Mesenchymal stem cell (in vitro differentiated cells and primary cell): ENCODE measurements around the gene KCNE4.
A peak's percentile ranks its signal among the peaks of the same experiment; 100 is the strongest.

ENCODE experiments used
- DNase-seq: peaks from one replicate; pipeline ENCODE4 v3.0.0-alpha.2; 2013
- H2AFZ ChIP-seq: one replicate; pipeline ENCODE4 v1.6.1; 2013; ENCODE audit warnings: low read depth, mild to moderate bottlenecking, control low read depth, inconsistent platforms, low read length, moderate library complexity
- H2AK5ac ChIP-seq: 2 replicates; pipeline ENCODE4 v1.6.1; 2013; ENCODE audit warnings: low read length, moderate library complexity, mild to moderate bottlenecking, inconsistent platforms; ENCODE audit not compliant: severe bottlenecking
- H2BK120ac ChIP-seq: one replicate; pipeline ENCODE4 v1.6.1; 2013; ENCODE audit warnings: low read depth, mild to moderate bottlenecking, inconsistent platforms, low read length, moderate library complexity
- H2BK12ac ChIP-seq, 2 experiments: one replicate each; pipeline ENCODE4 v1.6.1; 2013; ENCODE audit warnings: inconsistent platforms in 2 of 2, low read length in 2 of 2, mild to moderate bottlenecking in 2 of 2, moderate library complexity in 2 of 2, control low read depth in 1 of 2
- H2BK15ac ChIP-seq: one replicate; pipeline ENCODE4 v1.6.1; 2013; ENCODE audit warnings: mild to moderate bottlenecking, low read depth, inconsistent platforms; ENCODE audit not compliant: poor library complexity, severe bottlenecking
- H2BK5ac ChIP-seq: 2 replicates; pipeline ENCODE4 v1.6.1; 2013; ENCODE audit warnings: low read depth, mild to moderate bottlenecking, low read length, control low read depth, inconsistent platforms; ENCODE audit not compliant: poor library complexity, severe bottlenecking
- H3K14ac ChIP-seq, 2 experiments: one replicate each; pipeline ENCODE4 v1.6.1; 2013; ENCODE audit warnings: inconsistent platforms in 2 of 2, low read length in 2 of 2, control low read depth in 1 of 2, mild to moderate bottlenecking in 1 of 2, moderate library complexity in 1 of 2
- H3K18ac ChIP-seq, 2 experiments: one replicate each; pipeline ENCODE4 v1.6.1; 2013; ENCODE audit warnings: inconsistent platforms in 2 of 2, low read length in 2 of 2, control low read depth in 1 of 2, low read depth in 1 of 2, mild to moderate bottlenecking in 1 of 2
- H3K23ac ChIP-seq, 2 experiments: one replicate each; pipeline ENCODE4 v1.6.1; 2013; ENCODE audit warnings: inconsistent platforms in 2 of 2, low read length in 2 of 2, mild to moderate bottlenecking in 2 of 2, moderate library complexity in 2 of 2, control low read depth in 1 of 2
- H3K27ac ChIP-seq: 2 replicates; pipeline ENCODE4 v1.5.1; 2013; ENCODE audit warnings: mild to moderate bottlenecking, moderate library complexity, low read length, control low read depth, inconsistent platforms; ENCODE audit not compliant: poor library complexity, severe bottlenecking
- H3K27me3 ChIP-seq, 2 experiments: 2 replicates each; pipeline versions ENCODE4 v1.6.1 to v1.7.0; 2013; ENCODE audit warnings: low read length in 2 of 2, mild to moderate bottlenecking in 2 of 2, moderate library complexity in 2 of 2, control low read depth in 1 of 2, inconsistent platforms in 1 of 2; ENCODE audit not compliant: control insufficient read depth in 1 of 2, insufficient read depth in 1 of 2
- H3K36me3 ChIP-seq, 2 experiments: 2 replicates each; pipeline versions ENCODE4 v1.6.1 to v1.7.0; 2013; ENCODE audit warnings: low read length in 2 of 2, control low read depth in 1 of 2, inconsistent platforms in 1 of 2, low read depth in 1 of 2, mild to moderate bottlenecking in 1 of 2; ENCODE audit not compliant: insufficient read depth in 2 of 2, control insufficient read depth in 1 of 2
- H3K4ac ChIP-seq, 2 experiments: one replicate each; pipeline ENCODE4 v1.6.1; 2013; ENCODE audit warnings: inconsistent platforms in 2 of 2, low read length in 2 of 2, mild to moderate bottlenecking in 2 of 2, moderate library complexity in 2 of 2, control low read depth in 1 of 2, low read depth in 1 of 2
- H3K4me1 ChIP-seq: 2 replicates; pipeline ENCODE4 v1.6.1; 2013; ENCODE audit warnings: low read depth, low read length, control low read depth; ENCODE audit not compliant: control insufficient read depth, insufficient read depth
- H3K4me2 ChIP-seq: 2 replicates; pipeline ENCODE4 v1.6.1; 2013; ENCODE audit warnings: low read length, mild to moderate bottlenecking, inconsistent platforms; ENCODE audit not compliant: poor library complexity, severe bottlenecking
- H3K4me3 ChIP-seq, 2 experiments: 2 replicates each; pipeline versions ENCODE4 v1.5.1 to v1.7.0; 2013; ENCODE audit warnings: low read length in 2 of 2, mild to moderate bottlenecking in 2 of 2, control low read depth in 1 of 2, low read depth in 1 of 2; ENCODE audit not compliant: insufficient read depth in 1 of 2
- H3K79me1 ChIP-seq: replicated peaks from 2 replicates; pipeline ENCODE4 v1.6.1; 2013; ENCODE audit warnings: mild to moderate bottlenecking, control low read depth, low read length, inconsistent platforms; ENCODE audit not compliant: poor library complexity, severe bottlenecking
- H3K9ac ChIP-seq: 2 replicates; pipeline ENCODE4 v1.7.0; 2013; ENCODE audit warnings: mild to moderate bottlenecking, low read length, moderate library complexity
- H3K9me3 ChIP-seq: 2 replicates; pipeline ENCODE4 v1.7.0; 2013; ENCODE audit warnings: mild to moderate bottlenecking, low read length; ENCODE audit not compliant: control insufficient read depth
- H4K8ac ChIP-seq: one replicate; pipeline ENCODE4 v1.6.1; 2013; ENCODE audit warnings: inconsistent platforms, mild to moderate bottlenecking, low read length, moderate library complexity
- H4K91ac ChIP-seq: one replicate; pipeline ENCODE4 v1.6.1; 2013; ENCODE audit warnings: mild to moderate bottlenecking, low read length, inconsistent platforms
- WGBS: methylation state at CpG from one replicate; pipeline ENCODE4 v1.1.7; 2013; ENCODE audit warnings: mixed read lengths; 5-methylcytosine and 5-hydroxymethylcytosine counted together

KCNE4 gene

DNA sequence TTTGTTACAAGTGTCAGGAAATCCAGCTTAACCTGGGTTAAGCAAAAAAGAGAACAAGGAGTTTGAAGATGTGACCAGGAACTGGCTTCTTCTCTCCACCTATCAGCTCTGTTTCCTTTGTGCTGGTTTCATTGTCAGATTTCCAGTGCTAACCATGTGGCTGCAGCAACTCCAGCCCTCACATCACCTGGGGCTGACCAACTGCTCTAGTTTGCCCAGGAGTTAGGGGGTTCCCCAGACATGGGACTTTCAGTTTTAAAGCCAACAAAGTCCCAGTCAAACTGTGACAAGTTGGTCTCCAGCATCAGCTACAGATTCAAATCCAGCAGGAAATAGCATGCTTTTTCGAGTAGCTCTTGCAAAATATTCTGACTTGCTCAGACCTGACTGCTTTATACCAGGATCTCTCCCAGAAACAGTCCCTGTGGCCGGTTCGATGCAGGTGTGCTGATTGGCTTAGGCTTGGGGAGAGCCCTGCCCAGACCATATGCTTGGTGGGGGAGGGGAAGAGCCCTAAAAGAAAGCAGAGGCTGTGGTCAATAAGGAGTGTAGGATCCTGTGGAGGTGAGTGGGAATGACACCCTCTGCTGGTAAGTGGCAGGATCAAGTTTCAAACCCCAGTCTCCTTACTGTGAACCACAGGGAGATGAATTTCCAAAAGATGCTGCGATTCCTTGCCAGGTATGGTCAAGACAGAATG, 49.5 kb downstream of the KCNE4 start:
- H3K9me3 ChIP-seq, result no peaks in the 10 kb centered on the region
- peak overlapping the region in 1 of 2 experiments; percentile 29 for H3K4ac ChIP-seq
- no peak overlapping the region for H2AK5ac ChIP-seq
- no peak overlapping the region for H3K23ac ChIP-seq
- 53% methylated on average over 4 of the region's 4 CpGs for WGBS
- no peak overlapping the region for H3K14ac ChIP-seq
- no peaks in the 10 kb centered on the region for H3K4me1 ChIP-seq
- H2BK5ac ChIP-seq, result no peak overlapping the region
- H2BK15ac ChIP-seq, result peak overlapping the region; percentile 77
- H4K8ac ChIP-seq, result no peak overlapping the region
- no peak overlapping the region for H4K91ac ChIP-seq
- H2BK12ac ChIP-seq, result peak overlapping the region; percentile 22 to 24
- H3K79me1 ChIP-seq, result no peaks in the 10 kb centered on the region
- no peak overlapping the region for H2AFZ ChIP-seq
- peak; percentile 62 for DNase-seq
- H3K27me3 ChIP-seq, result no peaks in the 10 kb centered on the region
- no peak overlapping the region for H3K27ac ChIP-seq
- peak overlapping the region in 1 of 2 experiments; percentile 6 for H3K18ac ChIP-seq
- no peak overlapping the region for H3K9ac ChIP-seq
- H2BK120ac ChIP-seq, result no peak overlapping the region
- H3K4me2 ChIP-seq, result no peak overlapping the region
- H3K36me3 ChIP-seq, result no peaks in the 10 kb centered on the region
- no peak overlapping the region for H3K4me3 ChIP-seq

DNA sequence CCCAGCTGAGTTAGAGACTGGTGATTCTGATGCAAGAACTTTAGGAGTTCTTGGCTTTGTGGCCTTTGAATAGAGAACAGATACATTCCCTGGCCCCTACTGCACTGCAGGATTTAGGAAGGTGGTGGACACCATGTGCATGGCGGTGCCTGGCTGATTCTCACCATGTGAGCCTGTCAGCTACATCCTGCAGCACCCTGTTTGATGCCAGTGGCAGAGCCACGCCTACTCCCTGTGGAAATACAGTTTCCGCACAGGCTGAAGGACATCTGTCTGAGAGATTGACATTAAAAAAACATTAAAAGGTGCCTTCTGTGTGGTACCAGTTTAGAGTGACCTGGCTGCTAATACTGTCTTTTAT, 50.0 kb downstream of the KCNE4 start:
- Histone ChIP-seq H3K14ac (no peak overlapping the region), H2AK5ac (no peak overlapping the region), H3K79me1 (no peaks in the 10 kb centered on the region), H3K23ac (no peak overlapping the region), H2AFZ (no peak overlapping the region), H2BK12ac (peak overlapping the region in 1 of 2 experiments; percentile 24), H4K91ac (no peak overlapping the region), H3K4me1 (no peaks in the 10 kb centered on the region), H3K27ac (no peak overlapping the region), H3K9ac (no peak overlapping the region), H3K18ac (peak overlapping the region in 1 of 2 experiments; percentile 8), H3K27me3 (no peaks in the 10 kb centered on the region), H3K4me3 (no peak overlapping the region), H3K4ac (no peak overlapping the region), H3K36me3 (no peaks in the 10 kb centered on the region), H3K9me3 (no peaks in the 10 kb centered on the region), H2BK5ac (no peak overlapping the region), H2BK120ac (no peak overlapping the region), H4K8ac (no peak overlapping the region), H2BK15ac (no peak overlapping the region), H3K4me2 (no peak overlapping the region)
- DNase-seq, result no peak
- 93% methylated on average over 3 of the region's 3 CpGs for WGBS

DNA sequence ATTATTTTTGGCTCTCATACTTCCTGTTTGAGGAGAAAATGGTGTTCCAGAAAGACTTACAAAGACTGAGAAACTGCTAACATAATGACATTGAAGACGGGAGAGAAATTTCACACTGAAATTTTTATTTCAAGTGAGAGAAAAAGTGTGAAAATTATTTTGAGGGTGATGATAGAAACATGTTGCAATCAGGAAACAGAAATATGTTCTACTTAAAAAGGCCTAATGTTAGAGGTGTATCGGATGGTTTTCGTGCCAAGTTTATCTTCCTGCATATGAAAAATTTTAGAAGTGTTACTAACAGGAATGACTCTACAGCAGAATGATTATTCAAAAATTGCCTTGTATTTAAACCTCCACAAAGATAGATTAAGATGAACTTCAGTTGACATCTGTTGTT, 50.5 kb downstream of the KCNE4 start:
- Histone ChIP-seq H3K27ac (no peak overlapping the region), H4K91ac (no peak overlapping the region), H2AK5ac (no peak overlapping the region), H3K79me1 (no peaks in the 10 kb centered on the region), H2BK12ac (no peak overlapping the region), H3K4me3 (no peak overlapping the region), H3K4ac (no peak overlapping the region), H3K14ac (no peak overlapping the region), H2BK15ac (no peak overlapping the region), H3K9ac (no peak overlapping the region), H3K36me3 (no peaks in the 10 kb centered on the region), H3K9me3 (no peaks in the 10 kb centered on the region), H4K8ac (no peak overlapping the region), H2BK120ac (no peak overlapping the region), H3K27me3 (no peaks in the 10 kb centered on the region), H3K4me1 (no peaks in the 10 kb centered on the region), H3K18ac (no peak overlapping the region), H2BK5ac (no peak overlapping the region), H3K23ac (no peak overlapping the region), H2AFZ (no peak overlapping the region), H3K4me2 (no peak overlapping the region)
- no peak for DNase-seq
- WGBS, result 93% methylated on average over 1 of the region's 3 CpGs

DNA sequence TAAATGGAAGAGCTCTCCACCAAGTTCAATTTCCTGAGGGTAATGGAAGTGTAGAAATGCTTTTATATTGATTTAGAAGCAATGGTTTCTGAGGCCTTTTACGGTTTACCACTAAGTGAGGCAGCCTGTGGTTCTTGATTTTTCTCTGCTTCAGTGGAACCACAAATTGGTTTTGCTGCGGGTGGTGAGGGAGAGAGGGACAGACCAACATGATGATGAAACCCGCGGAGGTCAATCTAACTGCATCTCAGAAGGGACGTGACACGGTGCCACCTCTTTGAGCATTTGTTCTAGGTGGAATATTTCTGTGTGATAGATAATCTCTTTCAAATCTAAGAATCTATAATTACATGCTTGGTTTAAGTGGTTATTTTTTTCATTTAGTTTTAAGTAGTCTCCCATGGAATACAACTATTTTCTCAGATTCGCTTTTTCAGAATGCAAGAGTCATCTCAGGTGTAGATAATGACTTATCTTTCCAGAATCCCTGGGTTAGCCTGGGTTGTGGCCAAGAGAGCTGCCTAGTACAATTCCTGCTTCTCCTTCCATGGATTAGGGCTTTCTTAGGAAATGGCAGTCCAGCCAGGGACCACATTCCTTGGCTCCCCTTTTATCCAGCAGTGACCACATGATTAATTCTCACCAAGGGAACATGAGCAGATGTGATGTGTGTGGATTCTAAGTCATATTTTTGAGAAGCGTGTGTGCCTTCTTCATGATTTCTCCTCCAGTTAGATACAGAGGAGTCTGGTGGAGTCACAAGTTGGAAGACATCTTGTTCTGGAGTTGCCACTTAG, 52.5 kb downstream of the KCNE4 start:
- no peak overlapping the region for H2BK120ac ChIP-seq
- no peak overlapping the region for H2BK15ac ChIP-seq
- H3K36me3 ChIP-seq, result no peaks in the 10 kb centered on the region
- no peak overlapping the region for H4K91ac ChIP-seq
- no peak for DNase-seq
- no peaks in the 10 kb centered on the region for H3K27me3 ChIP-seq
- H4K8ac ChIP-seq, result no peak overlapping the region
- no peak overlapping the region for H3K9ac ChIP-seq
- no peak overlapping the region for H3K23ac ChIP-seq
- H3K14ac ChIP-seq, result no peak overlapping the region
- no peak overlapping the region for H3K4ac ChIP-seq
- H3K18ac ChIP-seq, result no peak overlapping the region
- H3K27ac ChIP-seq, result no peak overlapping the region
- no peaks in the 10 kb centered on the region for H3K4me1 ChIP-seq
- 92% methylated on average over 6 of the region's 8 CpGs for WGBS
- H2AK5ac ChIP-seq, result no peak overlapping the region
- no peaks in the 10 kb centered on the region for H3K79me1 ChIP-seq
- no peak overlapping the region for H2BK12ac ChIP-seq
- H3K4me3 ChIP-seq, result no peak overlapping the region
- H3K4me2 ChIP-seq, result no peak overlapping the region
- no peak overlapping the region for H2AFZ ChIP-seq
- no peaks in the 10 kb centered on the region for H3K9me3 ChIP-seq
- H2BK5ac ChIP-seq, result no peak overlapping the region
